Panc1 (cell line): ENCODE data around the gene ALKAL2. TPM values are rescaled to one million over a fixed set of nuclear protein-coding genes. Genes with fewer than 3 reads are reported as not detected.

ENCODE experiments used
- ATAC-seq: fragments of 200-7000 bp; cut with Tn5 transposase; 2 replicates; pipeline ENCODE4 v1.9.1; 2020; ENCODE audit warnings: mild to moderate bottlenecking, moderate library complexity
- BruUV-seq: library from RNA; stranded (reverse); fragments of 400-500 nt; replicated peaks from 2 replicates; lab custom pipeline; 2021; lab: Mats Ljungman, UMichigan
- CTCF ChIA-PET: fragments of 300-600 bp; sonication (Branson Sonifier 250); formaldehyde crosslinking; loops from one replicate; lab custom pipeline; 2022; ENCODE audit warnings: antibody characterized with exemption; lab: Charles Lee
- POLR2A ChIA-PET: fragments of 300-600 bp; sonication (Branson Sonifier 250); formaldehyde crosslinking; loops from one replicate; lab custom pipeline; 2022; ENCODE audit warnings: antibody characterized with exemption; lab: Charles Lee
- DNase-seq: peaks from one replicate; pipeline ENCODE4 v3.0.0-alpha.2; 2010; ENCODE audit warnings: low read depth, low spot score
- H3K27ac ChIP-seq: 2 replicates; pipeline ENCODE4 v1.5.1; 2011; ENCODE audit warnings: mild to moderate bottlenecking, low read length, inconsistent platforms
- H3K27me3 ChIP-seq: fragments of 200-500 bp; sonication (Bioruptor generic); 2 replicates; pipeline ENCODE4 v1.6.0; 2014; ENCODE audit warnings: low read length, inconsistent platforms; ENCODE audit not compliant: control insufficient read depth, insufficient read depth
- H3K36me3 ChIP-seq: fragments of 200-500 bp; sonication (Bioruptor generic); 2 replicates; pipeline ENCODE4 v1.5.1; 2014; ENCODE audit warnings: inconsistent platforms, mild to moderate bottlenecking, low read length, moderate library complexity; ENCODE audit not compliant: control insufficient read depth, insufficient read depth
- H3K4me1 ChIP-seq: 2 replicates; pipeline ENCODE4 v1.5.1; 2011; ENCODE audit warnings: inconsistent platforms, mild to moderate bottlenecking, low read length, moderate library complexity; ENCODE audit not compliant: control insufficient read depth, insufficient read depth
- H3K4me3 ChIP-seq, 2 experiments: 2 replicates each; pipeline ENCODE4 v1.5.1; 2011 to 2012; ENCODE audit warnings: low read depth in 2 of 2, low read length in 2 of 2, mild to moderate bottlenecking in 2 of 2, inconsistent platforms in 1 of 2, moderate library complexity in 1 of 2
- H3K9me3 ChIP-seq: fragments of 200-500 bp; sonication (Bioruptor generic); 2 replicates; pipeline ENCODE4 v1.5.1; 2014; ENCODE audit warnings: low read depth, mild to moderate bottlenecking, inconsistent platforms, low read length, moderate library complexity; ENCODE audit not compliant: control insufficient read depth, insufficient read depth
- CTCF ChIP-seq: fragments of 450-650 bp; IDR thresholded peaks from 2 replicates; pipeline ENCODE4 v1.5.1; 2017; ENCODE audit warnings: mild to moderate bottlenecking
- POLR2AphosphoS5 ChIP-seq: IDR thresholded peaks from 2 replicates; pipeline ENCODE4 v1.6.1; 2012; ENCODE audit warnings: mild to moderate bottlenecking, low read depth, low read length, moderate library complexity
- REST ChIP-seq, 2 experiments: IDR thresholded peaks; 2 replicates each; pipeline ENCODE4 v1.6.1; 2011 to 2012; ENCODE audit warnings: low read depth in 2 of 2, control low read depth in 1 of 2, low read length in 1 of 2, mild to moderate bottlenecking in 1 of 2, moderate library complexity in 1 of 2; ENCODE audit not compliant: insufficient read depth in 1 of 2
- SIN3A ChIP-seq: IDR thresholded peaks from 2 replicates; pipeline ENCODE4 v1.6.1; 2012; ENCODE audit warnings: low read depth, mild to moderate bottlenecking, low read length, moderate library complexity, borderline replicate concordance; ENCODE audit not compliant: insufficient read depth
- TCF7L2 ChIP-seq: IDR thresholded peaks from 2 replicates; pipeline ENCODE4 v1.6.1; 2011; ENCODE audit warnings: mild to moderate bottlenecking, low read depth, low read length, inconsistent platforms
- in situ Hi-C: cut with HindIII; loops from 2 replicates; pipeline ENCODE4 v1.10.0; 2016; ENCODE audit warnings: low sequenced_read_pairs, low pct_unique_long_range_greater_than_20kb
- intact Hi-C: fragments of 100-400 bp; cut with micrococcal nuclease; formaldehyde crosslinking; loops from one replicate; pipeline ENCODE4 v1.10.0; 2022; ENCODE audit not compliant: unreplicated experiment
- total RNA-seq: library from RNA; stranded (reverse); gene quantifications from one replicate; pipeline ENCODE4 v1.2.1, GENCODE V29; 2021; ENCODE audit not compliant: unreplicated experiment

Gene ALKAL2
- total RNA-seq, 1 experiment from 2014 or later: not detected

GRCh38 chr2:287471-287885, 413 bp downstream of the ALKAL2 start:
- ATAC-seq (no peak), DNase-seq (no peak)
- H3K36me3 ChIP-seq: no peaks in the 10 kb centered on the region
- no peaks in the 10 kb centered on the region for H3K9me3 ChIP-seq
- H3K27me3 ChIP-seq: peaks cover 16% of the 10 kb centered on the region
- no peak overlapping the region; a peak in 1 of 4 replicates for H3K4me3 ChIP-seq
- intact Hi-C loops (no loop called here), in situ Hi-C loops (no loop called here)
- TF ChIP-seq CTCF: no peak
- no peak for TF ChIP-seq SIN3A
- TF ChIP-seq TCF7L2: no peak
- TF ChIP-seq REST (IDR thresholded peaks at IDR 0.05; ENCODE audit: insufficient read depth in 1 of 2, low read depth in 2 of 2, low read length in 1 of 2): no peak
- no peak for TF ChIP-seq POLR2AphosphoS5
- ChIA-PET CTCF (interaction anchor here (0.7 kb wide), 1 partner anchor 77 kb away, joined by 9 read pairs; no protein-coding TSS in a partner anchor), POLR2A (interaction anchor here (0.7 kb wide), 1 partner anchor 215 kb away, joined by 4 read pairs; no protein-coding TSS in a partner anchor)
- no peaks in the 10 kb centered on the region; the same call in none of the 2 replicates for H3K4me1 ChIP-seq
- BruUV-seq: no TSS peak
- H3K27ac ChIP-seq: no peak overlapping the region

GRCh38 chr2:286774-287392, 1.0 kb downstream of the ALKAL2 start:
- TF ChIP-seq POLR2AphosphoS5 (no peak), SIN3A (no peak), CTCF (no peak), TCF7L2 (no peak), REST (IDR thresholded peaks at IDR 0.05; ENCODE audit: insufficient read depth in 1 of 2, low read depth in 2 of 2, low read length in 1 of 2) (no peak)
- Histone ChIP-seq H3K4me3 (no peak overlapping the region), H3K4me1 (no peaks in the 10 kb centered on the region; the same call in none of the 2 replicates), H3K36me3 (no peaks in the 10 kb centered on the region), H3K27ac (no peak overlapping the region), H3K9me3 (no peaks in the 10 kb centered on the region), H3K27me3 (peaks cover 16% of the 10 kb centered on the region)
- BruUV-seq: no TSS peak
- DNase-seq (no peak), ATAC-seq (no peak)
- CTCF ChIA-PET: no interaction called here
- POLR2A ChIA-PET: no interaction called here
- in situ Hi-C loops (no loop called here), intact Hi-C loops (no loop called here)
